HG03103 (cell line): Measurements from ENCODE around the gene CSPG4.
"Not testable (repeated sequence)": the region's sequence is repeated elsewhere in the genome, so short reads cannot be mapped to it uniquely, and the experiment has no call there.

ENCODE experiments used
- ATAC-seq: cut with Tn5 transposase; IDR thresholded peaks from one replicate; pipeline ENCODE4 v1.9.1; 2021; ENCODE audit warnings: low read depth; ENCODE audit not compliant: unreplicated experiment

The CSPG4 gene

GRCh38 chr15:75738647-75739325 is 26.1 kb upstream of the CSPG4 start:
- ATAC-seq: peak; percentile 92

- ATAC-seq: no peak
These were observed 25.5 kb upstream of the CSPG4 start for GRCh38 chr15:75738014-75738646.

GRCh38 chr15:75737116-75738013 is 24.7 kb upstream of the CSPG4 start:
- ATAC-seq: not testable (repeated sequence)

- no peak for ATAC-seq
These were observed 23.6 kb upstream of the CSPG4 start for GRCh38 chr15:75736256-75736655.

GRCh38 chr15:75734861-75735760 is 22.5 kb upstream of the CSPG4 start:
- not testable (repeated sequence) for ATAC-seq

- no peak for ATAC-seq
These were observed 21.4 kb upstream of the CSPG4 start for GRCh38 chr15:75733761-75734651.

GRCh38 chr15:75732809-75733451 is 20.3 kb upstream of the CSPG4 start:
- ATAC-seq: no peak

- ATAC-seq: no peak
These were observed 19.6 kb upstream of the CSPG4 start for GRCh38 chr15:75732177-75732808.

- ATAC-seq: no peak
These were observed 18.9 kb upstream of the CSPG4 start for GRCh38 chr15:75731248-75732151.

- ATAC-seq: not testable (repeated sequence)
These were observed 18.0 kb upstream of the CSPG4 start for GRCh38 chr15:75730376-75731247.

- no peak for ATAC-seq
These were observed 16.9 kb upstream of the CSPG4 start for GRCh38 chr15:75729326-75730069.

- no peak for ATAC-seq
These were observed 15.4 kb upstream of the CSPG4 start for GRCh38 chr15:75727851-75728715.

GRCh38 chr15:75727031-75727531 is 14.4 kb upstream of the CSPG4 start:
- ATAC-seq: no peak

- ATAC-seq: no peak
These were observed 13.3 kb upstream of the CSPG4 start for GRCh38 chr15:75725719-75726607.
